CD4-positive, alpha-beta T cell (primary cell): ENCODE results near the gene BRD1. TPM values are rescaled to one million over a fixed set of nuclear protein-coding genes. Genes with fewer than 3 reads are reported as not detected.

Source experiments
- ATAC-seq: fragments of 200-7000 bp; cut with Tn5 transposase; one replicate; pipeline ENCODE4 v1.10.0; 2022; ENCODE audit warnings: mild to moderate bottlenecking; ENCODE audit not compliant: poor library complexity
- CTCF ChIA-PET: fragments of 350-600 bp; sonication (Branson Sonifier 250); formaldehyde crosslinking; loops from one replicate; lab custom pipeline; 2021; ENCODE audit warnings: antibody characterized with exemption, inconsistent platforms; lab: Charles Lee
- POLR2A ChIA-PET: fragments of 350-600 bp; sonication (Branson Sonifier 250); formaldehyde crosslinking; loops from one replicate; lab custom pipeline; 2021; ENCODE audit warnings: antibody characterized with exemption, inconsistent platforms; lab: Charles Lee
- DNase-seq, 14 experiments: peaks; one replicate each; pipeline ENCODE4 v3.0.0-alpha.2; 2013 to 2020; ENCODE audit warnings: mixed read lengths in 2 of 14
- H3K27ac ChIP-seq, 2 donors: one replicate each; pipeline versions ENCODE4 v1.5.1 to v1.7.0; 2013; ENCODE audit warnings: low read length in 2 of 2, low read depth in 1 of 2, mild to moderate bottlenecking in 1 of 2
- H3K27me3 ChIP-seq, 2 experiments: 1 replicate in 1 of 2; 2 replicates in 1 of 2; pipeline versions ENCODE4 v1.6.1 to v1.7.0; 2013; ENCODE audit warnings: low read length in 2 of 2, control low read depth in 1 of 2, mild to moderate bottlenecking in 1 of 2, moderate library complexity in 1 of 2; ENCODE audit not compliant: insufficient read depth in 2 of 2, control insufficient read depth in 1 of 2
- H3K36me3 ChIP-seq: one replicate; pipeline ENCODE4 v1.6.1; 2013; ENCODE audit warnings: low read length, control low read depth; ENCODE audit not compliant: insufficient read depth
- H3K4me1 ChIP-seq: one replicate; pipeline ENCODE4 v1.6.1; 2013; ENCODE audit warnings: low read length, control low read depth; ENCODE audit not compliant: insufficient read depth
- H3K4me3 ChIP-seq: one replicate; pipeline ENCODE4 v1.5.1; 2013; ENCODE audit warnings: mild to moderate bottlenecking, low read length, moderate library complexity
- H3K9me3 ChIP-seq, 2 experiments: 1 replicate in 1 of 2; 2 replicates in 1 of 2; pipeline versions ENCODE4 v1.6.1 to v1.7.0; 2013; ENCODE audit warnings: low read length in 2 of 2, mild to moderate bottlenecking in 2 of 2, control low read depth in 1 of 2, moderate library complexity in 1 of 2; ENCODE audit not compliant: control insufficient read depth in 1 of 2, insufficient read depth in 1 of 2
- H3K27ac Mint-ChIP-seq: one replicate; pipeline ENCODE4 v1.8.0; 2020; ENCODE audit warnings: mixed read lengths
- H3K27me3 Mint-ChIP-seq: one replicate; pipeline ENCODE4 v1.8.0; 2021; ENCODE audit warnings: mixed read lengths
- H3K36me3 Mint-ChIP-seq: one replicate; pipeline ENCODE4 v1.8.0; 2021; ENCODE audit warnings: low read depth, mixed read lengths
- H3K4me1 Mint-ChIP-seq: one replicate; pipeline ENCODE4 v1.8.0; 2021; ENCODE audit warnings: low read depth, mixed read lengths
- H3K4me3 Mint-ChIP-seq: one replicate; pipeline ENCODE4 v1.8.0; 2020; ENCODE audit warnings: mild to moderate bottlenecking, mixed read lengths
- H3K9me3 Mint-ChIP-seq: one replicate; pipeline ENCODE4 v1.8.0; 2020; ENCODE audit warnings: mixed read lengths
- CTCF ChIP-seq: fragments of 200-600 bp; IDR thresholded peaks from one replicate; pipeline ENCODE4 v1.8.0; 2022; ENCODE audit warnings: antibody characterized with exemption, mild to moderate bottlenecking
- intact Hi-C, 2 experiments: fragments of 100-400 bp; cut with DNase I in 1 of 2; cut with micrococcal nuclease in 1 of 2; formaldehyde crosslinking; loops; one replicate each; pipeline versions ENCODE4 v1.15.1 to v1.9.0; 2023 to 2025; cut with DNase I, micrococcal nuclease
- total RNA-seq, 174 experiments: library from RNA in 2 of 174; stranded (reverse) in 2 of 174; gene quantifications; one replicate each; pipeline ENCODE4 v1.2.3 and lab custom pipeline; 2021 to 2026

The BRD1 gene
- total RNA-seq, 2 experiments from 2014 or later = 129 to 130 TPM

GRCh38 chr22:49728570-49729271, 99.0 kb downstream of the BRD1 start:
- peaks cover 26% of the 10 kb centered on the region for H3K4me1 ChIP-seq
- no peak overlapping the region for H3K4me3 ChIP-seq
- no peak overlapping the region for H3K27ac ChIP-seq
- peaks cover 40 to 50% of the 10 kb centered on the region in 2 experiments for H3K27me3 ChIP-seq
- POLR2A ChIA-PET = no interaction called here
- Mint-ChIP-seq H3K27ac (no peak overlapping the region), H3K4me3 (no peak overlapping the region), H3K27me3 (peaks cover 69% of the 10 kb centered on the region), H3K4me1 (peaks cover 22% of the 10 kb centered on the region), H3K36me3 (no peaks in the 10 kb centered on the region), H3K9me3 (no peaks in the 10 kb centered on the region)
- peaks cover 0 to 8% of the 10 kb centered on the region in 2 experiments for H3K9me3 ChIP-seq
- DNase-seq (no peak), ATAC-seq (no peak)
- TF ChIP-seq CTCF = no peak
- H3K36me3 ChIP-seq = no peaks in the 10 kb centered on the region
- intact Hi-C loops = loop anchor here in 1 of 2 experiments (5.0 to 10.0 kb wide), 2 partner anchors 421 to 674 kb away; no protein-coding TSS in a partner anchor
- CTCF ChIA-PET = no interaction called here

GRCh38 chr22:49727881-49728569, 99.6 kb downstream of the BRD1 start:
- no peak for ATAC-seq
- H3K4me3 ChIP-seq = no peak overlapping the region
- H3K4me1 Mint-ChIP-seq = peaks cover 20% of the 10 kb centered on the region
- CTCF ChIA-PET = no interaction called here
- peaks cover 0 to 8% of the 10 kb centered on the region in 2 experiments for H3K9me3 ChIP-seq
- H3K27me3 ChIP-seq = peaks cover 40 to 50% of the 10 kb centered on the region in 2 experiments
- POLR2A ChIA-PET = no interaction called here
- H3K4me1 ChIP-seq = peaks cover 28% of the 10 kb centered on the region
- no peak overlapping the region for H3K27ac ChIP-seq
- no peaks in the 10 kb centered on the region for H3K36me3 Mint-ChIP-seq
- H3K27ac Mint-ChIP-seq = no peak overlapping the region
- H3K36me3 ChIP-seq = no peaks in the 10 kb centered on the region
- no peak for DNase-seq
- intact Hi-C loops = loop anchor here in 1 of 2 experiments (5.0 to 10.0 kb wide), 2 partner anchors 421 to 673 kb away; no protein-coding TSS in a partner anchor
- H3K9me3 Mint-ChIP-seq = no peaks in the 10 kb centered on the region
- peaks cover 63% of the 10 kb centered on the region for H3K27me3 Mint-ChIP-seq
- H3K4me3 Mint-ChIP-seq = no peak overlapping the region
- TF ChIP-seq CTCF = no peak

GRCh38 chr22:49727191-49727880, 100.3 kb downstream of the BRD1 start:
- intact Hi-C loops = loop anchor here in 1 of 2 experiments (5.0 to 10.0 kb wide), 2 partner anchors 420 to 673 kb away; no protein-coding TSS in a partner anchor
- POLR2A ChIA-PET = no interaction called here
- H3K27ac Mint-ChIP-seq = no peak overlapping the region

More at GRCh38 chr22:49727191-49727880, 100.3 kb downstream of the BRD1 start:
- TF ChIP-seq CTCF = no peak
- peaks cover 18% of the 10 kb centered on the region for H3K4me1 Mint-ChIP-seq
- H3K4me3 ChIP-seq = no peak overlapping the region
- H3K4me3 Mint-ChIP-seq = no peak overlapping the region
- peaks cover 58% of the 10 kb centered on the region for H3K27me3 Mint-ChIP-seq
- peaks cover 28% of the 10 kb centered on the region for H3K4me1 ChIP-seq
- no peak for DNase-seq
- H3K9me3 ChIP-seq = peaks cover 0 to 8% of the 10 kb centered on the region in 2 experiments
- no peak overlapping the region for H3K27ac ChIP-seq
- H3K9me3 Mint-ChIP-seq = no peaks in the 10 kb centered on the region
- ATAC-seq = no peak
- peaks cover 40 to 50% of the 10 kb centered on the region in 2 experiments for H3K27me3 ChIP-seq
- CTCF ChIA-PET = no interaction called here
- H3K36me3 Mint-ChIP-seq = no peaks in the 10 kb centered on the region
- H3K36me3 ChIP-seq = no peaks in the 10 kb centered on the region
